HUDEP-2 (cell line): Measurements from ENCODE around the gene WASF3.

ENCODE experiments used
- DNase-seq, 76 experiments: peaks; one replicate each; lab custom pipeline; 2025; ENCODE audit not compliant: unreplicated experiment in 76 of 76; lab: John Stamatoyannopoulos, UW

Gene WASF3

GRCh38 chr13:26541678-26542568, 15.6 kb upstream of the WASF3 start:
- DNase-seq = no peak

GRCh38 chr13:26544707-26545106, 12.8 kb upstream of the WASF3 start:
- no peak for DNase-seq

DNA sequence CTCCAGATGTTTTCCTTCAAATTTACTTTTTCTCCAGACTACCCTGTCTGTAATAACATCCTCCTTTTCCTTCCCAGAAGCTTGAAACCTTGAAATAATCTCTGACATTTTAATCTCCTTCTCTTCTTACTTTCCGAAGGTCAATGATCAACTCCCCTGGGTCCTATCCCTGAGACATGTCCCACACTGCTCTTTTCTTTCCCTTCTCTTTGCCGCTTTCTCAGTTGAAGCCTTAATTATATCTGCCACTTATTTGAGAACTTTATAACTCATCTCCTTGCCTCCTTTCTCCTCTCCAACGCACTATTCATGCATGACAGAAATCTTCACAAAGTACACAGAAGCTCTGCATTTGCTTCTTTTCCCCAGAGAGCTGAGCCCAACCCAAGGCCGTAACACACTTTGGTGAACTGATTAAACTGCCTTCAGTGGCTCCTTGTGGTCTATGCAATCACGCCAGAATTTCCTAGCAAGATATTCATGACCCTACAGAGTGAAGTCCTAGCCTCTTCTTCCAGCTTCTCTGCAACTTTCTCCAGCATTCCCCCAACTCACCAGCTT, 9.2 kb upstream of the WASF3 start:
- DNase-seq = no peak

DNA sequence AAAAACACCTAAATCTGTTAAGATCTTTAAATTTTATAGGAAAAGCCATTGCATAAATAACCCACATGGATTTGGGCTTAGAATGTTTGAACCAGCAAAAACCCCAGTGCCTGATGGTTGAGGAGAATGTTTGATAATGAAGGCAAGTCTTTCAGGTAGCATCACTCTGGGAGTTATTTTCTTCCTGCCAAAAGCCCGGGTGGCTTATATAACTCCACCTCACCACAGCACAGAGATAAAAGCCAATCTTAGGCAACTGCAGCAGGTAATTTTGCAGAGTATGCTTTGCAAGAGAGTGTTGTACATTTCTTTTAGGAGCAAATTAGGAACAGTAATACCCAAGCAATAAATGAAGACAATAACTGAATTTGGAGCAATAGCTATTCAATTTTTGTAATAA, 7.8 kb upstream of the WASF3 start:
- no peak for DNase-seq

- DNase-seq = no peak
These were observed 6.1 kb upstream of the WASF3 start for GRCh38 chr13:26551255-26551860.

DNA sequence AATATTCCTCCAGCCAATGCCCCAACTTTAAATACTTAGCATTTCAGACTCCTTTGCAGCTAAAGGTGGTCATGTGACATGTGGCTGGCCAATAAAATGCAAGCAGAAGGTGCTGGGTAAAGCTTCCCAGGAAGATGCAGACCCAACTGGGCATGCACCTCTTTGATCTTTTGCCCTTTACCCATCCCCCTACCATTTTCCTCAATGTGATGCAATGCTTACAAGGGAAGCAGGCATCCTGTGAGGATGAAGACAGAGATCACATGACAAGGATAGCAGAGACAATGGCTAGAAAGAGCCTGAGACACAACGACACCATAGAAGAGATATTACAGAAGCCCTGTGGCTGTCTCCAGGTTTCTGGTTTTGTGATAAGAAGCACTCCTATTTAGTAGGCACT, 2.1 kb upstream of the WASF3 start:
- DNase-seq = no peak

- DNase-seq = no peak
These were observed 461 bp upstream of the WASF3 start for GRCh38 chr13:26557051-26557392.

DNA sequence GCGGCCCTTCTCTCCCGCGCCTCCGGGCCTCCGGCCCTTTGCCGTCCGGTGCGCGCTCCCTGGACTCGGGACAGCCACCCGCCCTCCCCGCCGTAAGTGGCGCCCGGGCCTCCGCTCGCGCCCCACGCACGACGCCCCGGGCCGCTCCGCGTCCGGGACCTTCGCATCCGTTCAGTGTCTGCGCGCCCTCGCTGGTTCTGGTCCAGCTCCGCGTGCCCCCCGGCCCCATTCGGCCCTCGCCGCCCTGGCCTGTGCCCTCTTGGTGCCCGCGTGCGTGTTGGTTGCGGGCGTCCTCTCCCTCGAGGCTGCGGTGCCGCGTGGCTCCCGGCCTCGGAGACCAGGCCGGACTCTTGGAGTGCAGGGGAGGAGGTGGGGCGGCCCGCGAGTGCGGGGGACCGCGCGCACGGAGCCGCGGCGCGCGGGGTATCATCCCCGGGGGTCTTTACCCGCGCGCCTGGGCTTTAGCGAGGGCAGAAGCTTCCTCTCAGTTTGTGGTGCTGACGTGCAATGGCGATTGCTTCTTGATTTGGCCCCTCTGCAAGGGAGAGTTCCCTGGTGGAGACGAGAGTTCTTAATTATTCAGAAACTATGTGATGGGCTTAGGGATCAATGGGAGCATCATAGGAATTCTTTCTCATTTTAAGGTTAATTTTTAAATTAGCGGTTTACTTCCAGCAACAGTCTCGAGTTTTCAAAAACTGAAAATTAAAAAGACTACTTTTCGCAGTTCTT, 757 bp downstream of the WASF3 start:
- DNase-seq = peak in 1 of 76 experiments; percentile 11

GRCh38 chr13:26558987-26559386, 1.5 kb downstream of the WASF3 start:
- no peak for DNase-seq

GRCh38 chr13:26560456-26560855, 3.0 kb downstream of the WASF3 start:
- no peak for DNase-seq

- no peak for DNase-seq
These were observed 3.6 kb downstream of the WASF3 start for GRCh38 chr13:26561067-26561466.

- no peak for DNase-seq
These were observed 4.4 kb downstream of the WASF3 start for GRCh38 chr13:26561651-26562511.

DNA sequence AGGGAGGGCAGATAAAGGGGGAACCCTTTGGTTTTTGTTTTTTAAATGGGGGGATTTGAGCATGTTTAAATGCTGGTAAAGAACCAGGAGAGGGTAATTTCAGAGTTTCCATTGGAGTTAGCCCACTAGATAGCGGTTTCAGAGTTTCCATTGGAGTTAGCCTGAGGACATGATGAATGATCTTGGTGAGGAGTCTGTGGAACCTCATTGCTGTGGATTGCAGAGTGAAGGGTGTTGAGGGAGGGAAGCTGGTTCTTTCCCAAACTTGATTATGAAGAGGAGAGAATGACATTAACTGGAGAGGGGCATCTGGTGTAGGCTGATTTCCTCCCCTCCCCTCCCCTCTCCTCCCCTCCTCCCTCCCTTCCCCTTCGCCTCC, 5.0 kb downstream of the WASF3 start:
- DNase-seq = no peak

- no peak for DNase-seq
These were observed 6.2 kb downstream of the WASF3 start for GRCh38 chr13:26563713-26564112.

GRCh38 chr13:26568132-26568815, 10.8 kb downstream of the WASF3 start:
- DNase-seq = no peak

DNA sequence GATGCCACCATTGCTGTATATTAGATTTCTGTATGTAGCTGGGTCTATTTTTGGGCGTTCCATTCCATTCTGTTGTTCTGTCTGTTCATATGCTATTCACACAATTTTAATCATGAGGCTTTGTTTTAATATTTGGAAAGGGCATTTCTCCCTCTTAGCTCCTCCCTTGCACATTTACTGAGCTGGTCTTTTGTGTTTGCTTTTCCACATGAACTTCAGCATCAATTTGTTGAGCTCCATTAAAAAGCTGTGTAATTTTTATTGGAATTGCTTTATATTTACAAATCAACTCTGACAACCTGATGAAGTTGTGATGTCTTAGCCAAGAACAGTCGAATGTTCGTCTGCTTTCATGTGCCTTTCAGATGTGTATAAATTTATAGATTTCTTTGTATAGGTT, 14.0 kb downstream of the WASF3 start:
- no peak for DNase-seq

DNA sequence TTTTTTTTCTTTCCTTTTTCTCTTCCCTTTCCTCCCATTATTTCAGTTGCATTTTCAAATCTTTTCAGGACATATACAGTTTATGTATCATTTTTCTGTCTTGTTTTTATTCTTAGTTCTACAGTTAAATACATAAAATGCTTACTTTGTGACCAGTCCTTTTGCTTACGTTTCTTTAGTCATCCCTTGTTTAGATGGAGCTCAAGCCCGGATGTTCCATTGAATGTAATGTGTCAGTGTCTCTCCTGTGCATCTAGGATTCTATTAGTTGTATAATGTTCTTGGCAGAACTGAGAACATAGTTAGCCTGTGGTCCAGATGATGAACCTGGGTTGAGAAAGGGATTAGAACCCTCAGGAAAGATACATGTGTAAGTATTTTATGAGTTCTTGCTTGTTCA, 17.8 kb downstream of the WASF3 start:
- DNase-seq = no peak

- DNase-seq = no peak
These were observed 22.1 kb downstream of the WASF3 start for GRCh38 chr13:26579580-26579979.

GRCh38 chr13:26583662-26584061, 26.2 kb downstream of the WASF3 start:
- no peak for DNase-seq

DNA sequence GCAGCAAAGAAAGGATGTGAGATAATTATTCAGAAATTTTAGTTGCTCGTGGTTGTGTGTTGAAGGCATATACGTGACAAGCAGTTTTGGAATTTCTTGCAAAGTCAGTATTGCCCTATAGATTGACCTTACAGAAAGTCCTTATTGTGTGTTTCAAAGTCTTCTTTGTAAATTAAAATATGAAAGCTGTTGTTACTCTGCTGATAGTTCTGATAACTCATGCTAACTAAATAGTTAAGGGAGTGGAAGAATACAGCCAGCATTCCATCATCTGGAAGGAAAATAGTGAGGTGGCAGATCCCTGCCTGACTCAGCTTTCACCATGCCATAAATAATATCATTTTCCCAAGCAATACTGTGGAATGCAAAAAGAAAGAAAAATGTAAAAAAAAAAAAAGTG, 27.2 kb downstream of the WASF3 start:
- DNase-seq = no peak
